Measurements from ENCODE around the gene SLC18B1.

SLC18B1 gene

DNA sequence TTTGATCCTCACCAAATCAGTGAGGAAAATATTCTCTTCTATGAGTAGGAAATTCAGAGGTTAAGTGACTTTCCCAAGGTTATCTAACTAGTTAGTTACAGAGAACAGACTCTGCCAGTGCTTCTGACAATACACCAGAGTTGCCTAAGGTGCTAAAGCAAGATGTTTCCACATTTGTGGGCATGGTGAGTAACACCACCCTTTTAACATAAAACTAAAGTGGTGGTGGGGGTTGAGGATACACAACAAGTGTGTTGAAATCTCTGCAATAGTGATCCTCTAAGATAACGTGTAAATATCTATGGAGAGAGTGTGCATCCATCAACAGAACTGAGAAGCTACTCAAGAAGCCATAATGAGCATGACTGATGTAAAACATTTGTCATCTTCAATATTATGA is 52.4 kb downstream of the SLC18B1 start:
- no peak for DNase-seq (ENCODE audit: low read depth, low spot score)
- Histone ChIP-seq H3K4me3 (ENCODE audit: insufficient read length, low read depth) (no peak overlapping the region), H3K9me3 (ENCODE audit: insufficient read depth, low read length) (no peaks in the 10 kb centered on the region), H3K9ac (ENCODE audit: insufficient read length, low read depth) (no peak overlapping the region), H3K36me3 (ENCODE audit: insufficient read depth, insufficient read length, low read length) (no peaks in the 10 kb centered on the region), H3K27me3 (ENCODE audit: insufficient read depth, insufficient read length) (no peaks in the 10 kb centered on the region), H3K4me1 (ENCODE audit: insufficient read depth, insufficient read length) (no peaks in the 10 kb centered on the region)
- TF ChIP-seq ZNF274 (IDR thresholded peaks at IDR 0.05; ENCODE audit: low read depth, low read length): no peak
- TF ChIP-seq SUZ12 (IDR thresholded peaks at IDR 0.05; ENCODE audit: extremely low read depth, insufficient read depth, insufficient read length): no peak
- TF ChIP-seq YY1 (IDR thresholded peaks at IDR 0.05; ENCODE audit: insufficient read depth, insufficient read length): no peak

DNA sequence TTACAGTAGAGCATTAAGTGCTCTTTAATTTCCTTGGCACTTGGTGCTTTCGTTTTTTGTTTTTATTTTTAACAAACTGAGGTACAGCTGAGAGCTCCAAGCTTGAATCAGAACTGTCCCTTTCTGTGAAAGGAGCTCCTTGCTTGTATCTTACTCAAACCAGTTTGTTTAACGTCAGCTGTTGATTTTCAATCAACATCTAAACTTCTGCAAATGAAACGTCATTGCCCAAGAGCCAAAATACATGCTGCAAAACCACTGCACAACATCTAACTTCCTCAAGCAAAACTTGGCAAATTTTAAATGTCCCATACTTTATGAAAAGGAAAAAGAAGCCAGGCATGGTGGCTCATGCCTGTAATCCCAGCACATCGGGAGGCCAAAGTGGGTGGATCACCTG is 55.9 kb downstream of the SLC18B1 start:
- H3K9me3 ChIP-seq (ENCODE audit: insufficient read depth, low read length): no peaks in the 10 kb centered on the region
- no peaks in the 10 kb centered on the region for H3K27me3 ChIP-seq (ENCODE audit: insufficient read depth, insufficient read length)
- H3K4me1 ChIP-seq (ENCODE audit: insufficient read depth, insufficient read length): no peaks in the 10 kb centered on the region
- DNase-seq (ENCODE audit: low read depth, low spot score): no peak
- TF ChIP-seq ZNF274 (IDR thresholded peaks at IDR 0.05; ENCODE audit: low read depth, low read length): no peak
- no peaks in the 10 kb centered on the region for H3K36me3 ChIP-seq (ENCODE audit: insufficient read depth, insufficient read length, low read length)
- H3K4me3 ChIP-seq (ENCODE audit: insufficient read length, low read depth): no peak overlapping the region
- H3K9ac ChIP-seq (ENCODE audit: insufficient read length, low read depth): no peak overlapping the region

DNA sequence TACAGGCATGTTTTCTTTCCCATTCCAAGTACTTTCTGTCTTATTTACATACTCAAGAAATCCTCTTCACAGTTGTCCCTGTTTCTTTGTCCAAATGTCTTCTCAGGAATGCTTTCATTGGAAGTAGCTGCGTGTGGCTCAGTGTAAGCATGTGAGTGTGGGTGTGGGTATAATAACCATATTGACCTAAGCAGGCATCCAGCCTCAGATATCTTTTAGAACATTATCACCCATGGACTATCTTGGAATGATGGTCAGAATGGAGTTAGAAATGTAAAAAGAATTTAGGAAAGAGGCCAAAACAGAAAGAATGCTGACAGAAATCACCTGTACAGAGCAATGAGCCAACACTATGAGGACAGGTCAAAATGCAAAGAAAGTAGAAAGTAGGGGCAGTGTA is 57.2 kb downstream of the SLC18B1 start:
- Histone ChIP-seq H3K9me3 (ENCODE audit: insufficient read depth, low read length) (no peaks in the 10 kb centered on the region), H3K27me3 (ENCODE audit: insufficient read depth, insufficient read length) (no peaks in the 10 kb centered on the region), H3K9ac (ENCODE audit: insufficient read length, low read depth) (no peak overlapping the region), H3K4me3 (ENCODE audit: insufficient read length, low read depth) (no peak overlapping the region), H3K4me1 (ENCODE audit: insufficient read depth, insufficient read length) (no peaks in the 10 kb centered on the region), H3K36me3 (ENCODE audit: insufficient read depth, insufficient read length, low read length) (no peaks in the 10 kb centered on the region)
- TF ChIP-seq YY1 (IDR thresholded peaks at IDR 0.05; ENCODE audit: insufficient read depth, insufficient read length): no peak
- no peak for TF ChIP-seq ZNF274 (IDR thresholded peaks at IDR 0.05; ENCODE audit: low read depth, low read length)
- TF ChIP-seq SUZ12 (IDR thresholded peaks at IDR 0.05; ENCODE audit: extremely low read depth, insufficient read depth, insufficient read length): no peak
- no peak for DNase-seq (ENCODE audit: low read depth, low spot score)

DNA sequence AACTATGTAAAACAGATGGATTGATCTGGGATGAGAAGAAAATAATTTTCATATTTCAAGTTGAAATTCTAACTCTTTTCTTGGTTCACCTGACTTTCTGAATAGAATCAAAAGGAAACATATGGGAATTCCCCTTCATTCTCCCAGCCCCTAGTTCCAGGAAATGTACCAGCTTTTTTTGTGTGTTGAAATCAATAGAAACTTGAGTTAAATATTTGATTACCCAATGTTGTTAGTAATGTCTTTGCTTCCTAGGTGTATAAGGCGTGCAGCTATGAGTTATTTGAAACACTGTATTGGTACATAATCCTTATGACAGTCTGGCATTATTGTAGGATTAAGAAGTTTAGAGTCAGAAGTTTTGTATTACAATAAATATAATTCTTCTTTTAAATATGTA is 62.2 kb downstream of the SLC18B1 start:
- no peak for DNase-seq (ENCODE audit: low read depth, low spot score)
- Histone ChIP-seq H3K9ac (ENCODE audit: insufficient read length, low read depth) (no peak overlapping the region), H3K4me1 (ENCODE audit: insufficient read depth, insufficient read length) (no peaks in the 10 kb centered on the region), H3K27me3 (ENCODE audit: insufficient read depth, insufficient read length) (no peaks in the 10 kb centered on the region), H3K4me3 (ENCODE audit: insufficient read length, low read depth) (no peak overlapping the region), H3K9me3 (ENCODE audit: insufficient read depth, low read length) (no peaks in the 10 kb centered on the region), H3K36me3 (ENCODE audit: insufficient read depth, insufficient read length, low read length) (no peaks in the 10 kb centered on the region)
- no peak for TF ChIP-seq SUZ12 (IDR thresholded peaks at IDR 0.05; ENCODE audit: extremely low read depth, insufficient read depth, insufficient read length)
- TF ChIP-seq YY1 (IDR thresholded peaks at IDR 0.05; ENCODE audit: insufficient read depth, insufficient read length): no peak
- TF ChIP-seq ZNF274 (IDR thresholded peaks at IDR 0.05; ENCODE audit: low read depth, low read length): no peak

DNA sequence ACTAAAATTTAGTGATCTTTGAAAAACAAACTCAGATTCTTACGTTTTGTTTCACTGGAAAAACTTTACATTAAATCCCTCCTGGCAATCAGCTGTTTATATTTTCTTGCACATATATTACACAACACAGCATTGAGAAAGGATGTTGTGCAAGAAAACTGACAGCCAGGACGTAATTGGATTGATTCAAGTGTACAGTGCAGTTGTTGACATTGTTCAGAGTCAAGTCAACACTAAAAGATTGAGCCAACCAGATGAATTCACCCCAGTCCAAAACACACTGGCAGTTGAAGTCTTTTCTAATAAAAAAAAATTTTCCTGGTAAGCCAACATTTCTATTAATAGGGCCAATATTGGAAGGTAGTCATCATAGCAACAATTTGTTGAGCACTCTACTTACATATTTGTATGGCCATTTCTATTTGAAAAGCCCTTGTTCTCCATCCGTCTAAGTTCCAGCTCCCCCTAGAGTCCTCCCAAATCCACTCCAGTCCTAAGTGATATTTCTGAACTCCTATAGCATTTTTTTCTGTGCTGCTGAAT is 63.7 kb downstream of the SLC18B1 start:
- DNase-seq (ENCODE audit: low read depth, low spot score): no peak
- Histone ChIP-seq H3K36me3 (ENCODE audit: insufficient read depth, insufficient read length, low read length) (no peaks in the 10 kb centered on the region), H3K4me1 (ENCODE audit: insufficient read depth, insufficient read length) (no peaks in the 10 kb centered on the region), H3K27me3 (ENCODE audit: insufficient read depth, insufficient read length) (no peaks in the 10 kb centered on the region), H3K4me3 (ENCODE audit: insufficient read length, low read depth) (no peak overlapping the region), H3K9ac (ENCODE audit: insufficient read length, low read depth) (no peak overlapping the region), H3K9me3 (ENCODE audit: insufficient read depth, low read length) (no peaks in the 10 kb centered on the region)
- TF ChIP-seq ZNF274 (IDR thresholded peaks at IDR 0.05; ENCODE audit: low read depth, low read length) (no peak), YY1 (IDR thresholded peaks at IDR 0.05; ENCODE audit: insufficient read depth, insufficient read length) (no peak), SUZ12 (IDR thresholded peaks at IDR 0.05; ENCODE audit: extremely low read depth, insufficient read depth, insufficient read length) (no peak)

DNA sequence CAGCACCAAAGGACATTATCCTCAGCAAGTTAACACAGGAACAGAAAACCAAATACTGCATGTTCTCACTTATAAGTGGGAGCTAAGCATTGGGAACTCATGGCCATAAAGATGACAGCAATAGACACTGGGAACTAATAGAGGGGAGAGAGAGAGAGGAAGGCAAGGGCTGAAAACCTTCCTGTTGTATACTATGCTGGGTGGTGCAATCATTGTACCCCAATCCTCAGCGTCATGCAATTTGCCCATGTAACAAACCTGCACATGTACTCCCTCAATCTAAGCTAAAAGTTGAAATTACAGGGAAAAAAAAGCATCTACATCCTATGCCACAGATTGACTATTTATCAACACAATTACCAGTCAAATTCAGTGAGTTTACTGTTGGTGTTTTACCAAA is 64.6 kb downstream of the SLC18B1 start:
- Histone ChIP-seq H3K4me3 (ENCODE audit: insufficient read length, low read depth) (no peak overlapping the region), H3K27me3 (ENCODE audit: insufficient read depth, insufficient read length) (no peaks in the 10 kb centered on the region), H3K36me3 (ENCODE audit: insufficient read depth, insufficient read length, low read length) (no peaks in the 10 kb centered on the region), H3K9me3 (ENCODE audit: insufficient read depth, low read length) (no peaks in the 10 kb centered on the region), H3K9ac (ENCODE audit: insufficient read length, low read depth) (no peak overlapping the region), H3K4me1 (ENCODE audit: insufficient read depth, insufficient read length) (no peaks in the 10 kb centered on the region)
- DNase-seq (ENCODE audit: low read depth, low spot score): no peak
- TF ChIP-seq YY1 (IDR thresholded peaks at IDR 0.05; ENCODE audit: insufficient read depth, insufficient read length) (no peak), ZNF274 (IDR thresholded peaks at IDR 0.05; ENCODE audit: low read depth, low read length) (no peak), SUZ12 (IDR thresholded peaks at IDR 0.05; ENCODE audit: extremely low read depth, insufficient read depth, insufficient read length) (no peak)

DNA sequence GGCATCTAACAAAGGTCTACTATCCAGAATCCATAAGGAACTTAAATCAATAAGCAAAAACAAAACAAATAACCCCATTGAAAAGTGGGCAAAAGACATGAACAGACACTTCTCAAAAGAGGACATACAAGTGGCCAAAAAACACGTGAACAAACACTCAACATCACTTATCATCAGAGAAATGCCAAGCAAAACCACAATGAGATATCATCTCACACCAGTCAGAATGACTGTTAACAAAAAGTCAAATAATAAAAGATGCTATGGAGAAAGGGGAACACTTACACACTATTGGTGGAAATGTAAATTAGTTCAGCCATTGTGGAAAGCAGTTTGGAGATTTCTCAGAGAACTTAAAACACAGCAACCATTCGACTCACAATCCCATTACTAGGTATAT is 65.2 kb downstream of the SLC18B1 start:
- DNase-seq (ENCODE audit: low read depth, low spot score): no peak
- H3K9me3 ChIP-seq (ENCODE audit: insufficient read depth, low read length): no peaks in the 10 kb centered on the region
- no peak overlapping the region for H3K9ac ChIP-seq (ENCODE audit: insufficient read length, low read depth)
- TF ChIP-seq YY1 (IDR thresholded peaks at IDR 0.05; ENCODE audit: insufficient read depth, insufficient read length) (no peak), SUZ12 (IDR thresholded peaks at IDR 0.05; ENCODE audit: extremely low read depth, insufficient read depth, insufficient read length) (no peak), ZNF274 (IDR thresholded peaks at IDR 0.05; ENCODE audit: low read depth, low read length) (no peak)
- H3K4me3 ChIP-seq (ENCODE audit: insufficient read length, low read depth): no peak overlapping the region
- no peaks in the 10 kb centered on the region for H3K36me3 ChIP-seq (ENCODE audit: insufficient read depth, insufficient read length, low read length)
- no peaks in the 10 kb centered on the region for H3K27me3 ChIP-seq (ENCODE audit: insufficient read depth, insufficient read length)
- no peaks in the 10 kb centered on the region for H3K4me1 ChIP-seq (ENCODE audit: insufficient read depth, insufficient read length)

DNA sequence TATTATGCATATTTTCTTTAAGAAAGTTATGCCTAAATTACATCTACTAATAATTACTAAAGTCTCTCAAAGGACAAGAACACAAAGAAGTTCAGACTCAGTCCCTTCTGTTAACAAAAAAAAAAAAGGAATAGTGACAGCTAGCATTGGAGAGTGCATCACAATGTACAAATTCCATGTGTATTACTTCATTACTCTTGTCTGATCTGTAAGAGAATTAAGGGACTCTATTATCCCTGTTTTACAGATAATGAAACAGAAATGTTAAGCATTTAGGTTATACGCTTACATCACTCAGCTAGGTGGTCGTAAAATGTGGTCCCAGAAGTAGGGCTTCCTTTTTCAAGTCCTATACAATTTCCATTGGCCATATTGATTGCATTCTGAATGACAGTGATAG is 67.4 kb downstream of the SLC18B1 start:
- no peak for DNase-seq (ENCODE audit: low read depth, low spot score)
- TF ChIP-seq SUZ12 (IDR thresholded peaks at IDR 0.05; ENCODE audit: extremely low read depth, insufficient read depth, insufficient read length) (no peak), YY1 (IDR thresholded peaks at IDR 0.05; ENCODE audit: insufficient read depth, insufficient read length) (no peak)
- H3K36me3 ChIP-seq (ENCODE audit: insufficient read depth, insufficient read length, low read length): no peaks in the 10 kb centered on the region
- H3K27me3 ChIP-seq (ENCODE audit: insufficient read depth, insufficient read length): no peaks in the 10 kb centered on the region
- no peaks in the 10 kb centered on the region for H3K9me3 ChIP-seq (ENCODE audit: insufficient read depth, low read length)
- H3K9ac ChIP-seq (ENCODE audit: insufficient read length, low read depth): no peak overlapping the region
- no peaks in the 10 kb centered on the region for H3K4me1 ChIP-seq (ENCODE audit: insufficient read depth, insufficient read length)
- no peak overlapping the region for H3K4me3 ChIP-seq (ENCODE audit: insufficient read length, low read depth)

All from NT2/D1 (cell line).